Measurements from ENCODE around the gene CRKL. TPM values are rescaled to one million over a fixed set of nuclear protein-coding genes. Genes with fewer than 3 reads are reported as not detected.

The CRKL gene
- total RNA-seq, 1 experiment from 2014 or later: 106 TPM

- TF ChIP-seq, protein P1, sequence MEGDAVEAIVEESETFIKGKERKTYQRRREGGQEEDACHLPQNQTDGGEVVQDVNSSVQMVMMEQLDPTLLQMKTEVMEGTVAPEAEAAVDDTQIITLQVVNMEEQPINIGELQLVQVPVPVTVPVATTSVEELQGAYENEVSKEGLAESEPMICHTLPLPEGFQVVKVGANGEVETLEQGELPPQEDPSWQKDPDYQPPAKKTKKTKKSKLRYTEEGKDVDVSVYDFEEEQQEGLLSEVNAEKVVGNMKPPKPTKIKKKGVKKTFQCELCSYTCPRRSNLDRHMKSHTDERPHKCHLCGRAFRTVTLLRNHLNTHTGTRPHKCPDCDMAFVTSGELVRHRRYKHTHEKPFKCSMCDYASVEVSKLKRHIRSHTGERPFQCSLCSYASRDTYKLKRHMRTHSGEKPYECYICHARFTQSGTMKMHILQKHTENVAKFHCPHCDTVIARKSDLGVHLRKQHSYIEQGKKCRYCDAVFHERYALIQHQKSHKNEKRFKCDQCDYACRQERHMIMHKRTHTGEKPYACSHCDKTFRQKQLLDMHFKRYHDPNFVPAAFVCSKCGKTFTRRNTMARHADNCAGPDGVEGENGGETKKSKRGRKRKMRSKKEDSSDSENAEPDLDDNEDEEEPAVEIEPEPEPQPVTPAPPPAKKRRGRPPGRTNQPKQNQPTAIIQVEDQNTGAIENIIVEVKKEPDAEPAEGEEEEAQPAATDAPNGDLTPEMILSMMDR (conservative IDR thresholded peaks at IDR 0.05): no peak
- no peak overlapping the region for H3K9ac ChIP-seq (ENCODE audit: extremely low read depth, insufficient read length, low read length)
- Mint-ChIP-seq H3K27ac (peak overlapping the region in 2 of 3 experiments; percentile 16 to 64; a peak in 1 of 7 replicates), H3K36me3 (ENCODE audit: insufficient read depth in 1 of 3, low read depth in 3 of 3) (peaks cover 2 to 35% (median 9%) of the 10 kb centered on the region in 3 experiments; a peak in 5 of 7 replicates), H3K4me3 (no peak overlapping the region), H3K9me3 (peaks cover 0 to 2% of the 10 kb centered on the region in 2 experiments; a peak in 1 of 5 replicates), H3K4me1 (peaks cover 5% of the 10 kb centered on the region in 2 experiments), H3K27me3 (ENCODE audit: low read depth) (no peaks in the 10 kb centered on the region)
- no peaks in the 10 kb centered on the region for H3K79me2 ChIP-seq (ENCODE audit: insufficient read depth, low read length)
- no peak overlapping the region for H4K91ac ChIP-seq (ENCODE audit: insufficient read length, low read depth, low read length)
- no peak overlapping the region for H2BK12ac ChIP-seq (ENCODE audit: insufficient read length, low read depth, low read length)
- H3K9me3 ChIP-seq (ENCODE audit: control insufficient read depth, low read depth, low read length): no peaks in the 10 kb centered on the region
- H2AFZ ChIP-seq (ENCODE audit: low read length): no peak overlapping the region
- H4K5ac ChIP-seq (ENCODE audit: insufficient read length, low read depth, low read length): no peak overlapping the region
- no peak overlapping the region for H3K27ac ChIP-seq (ENCODE audit: insufficient read length, low read depth, low read length)
- H3K23me2 ChIP-seq (ENCODE audit: insufficient read length, low read depth, low read length, poor library complexity, severe bottlenecking): no peaks in the 10 kb centered on the region
- no peak overlapping the region for H2BK15ac ChIP-seq (ENCODE audit: low read depth, low read length)
- H2BK5ac ChIP-seq (ENCODE audit: insufficient read length, low read length): no peak overlapping the region
- DNase-seq: no peak
- H3K79me1 ChIP-seq (ENCODE audit: insufficient read depth, low read depth, low read length, poor library complexity, severe bottlenecking): no peaks in the 10 kb centered on the region
- H4K8ac ChIP-seq (replicated peaks; ENCODE audit: insufficient read length, low read depth, low read length): no peak overlapping the region
- H2AK5ac ChIP-seq (ENCODE audit: insufficient read length, low read length): no peak overlapping the region
- no peak overlapping the region for H3K56ac ChIP-seq (ENCODE audit: insufficient read length, low read depth, low read length)
- no peak overlapping the region for H3T11ph ChIP-seq (ENCODE audit: low read length)
- no peak overlapping the region for H3K4me2 ChIP-seq (ENCODE audit: insufficient read depth, insufficient read length, low read length)
- no peak overlapping the region for H3K18ac ChIP-seq (ENCODE audit: insufficient read length, low read depth, low read length)
- H2BK20ac ChIP-seq (ENCODE audit: low read depth, low read length, poor library complexity, severe bottlenecking): no peak overlapping the region
- H3K14ac ChIP-seq (ENCODE audit: insufficient read depth, low read length): no peak overlapping the region
- no peaks in the 10 kb centered on the region for H3K27me3 ChIP-seq (ENCODE audit: insufficient read depth, low read length)
- no peak overlapping the region for H2BK120ac ChIP-seq (ENCODE audit: low read depth, low read length, poor library complexity, severe bottlenecking)
- no peaks in the 10 kb centered on the region for H4K20me1 ChIP-seq (ENCODE audit: control insufficient read depth, insufficient read depth, insufficient read length)
- no peak overlapping the region for H3K23ac ChIP-seq (ENCODE audit: insufficient read length, low read depth, low read length)
- no CpG with 5 or more reads among the region's 3 CpGs for WGBS (ENCODE audit: extremely low coverage, insufficient read length, low lambda C conversion rate)
- H3K4ac ChIP-seq (ENCODE audit: low read depth, low read length): no peak overlapping the region
- H3K4me1 ChIP-seq (ENCODE audit: insufficient read depth, low read length): no peaks in the 10 kb centered on the region
Observed at GRCh38 chr22:20877715-20878114, 39.5 kb upstream of the CRKL start.
